ENCODE results near the gene ROR2. TPM values are rescaled to one million over a fixed set of nuclear protein-coding genes. Genes with fewer than 3 reads are reported as not detected.
"Not testable (repeated sequence)": the region's sequence is repeated elsewhere in the genome, so short reads cannot be mapped to it uniquely, and the experiment has no call there.

Gene ROR2
- total and polyA plus RNA-seq, 2 experiments from 2014 or later, result 8.1 to 18.8 TPM

DNA sequence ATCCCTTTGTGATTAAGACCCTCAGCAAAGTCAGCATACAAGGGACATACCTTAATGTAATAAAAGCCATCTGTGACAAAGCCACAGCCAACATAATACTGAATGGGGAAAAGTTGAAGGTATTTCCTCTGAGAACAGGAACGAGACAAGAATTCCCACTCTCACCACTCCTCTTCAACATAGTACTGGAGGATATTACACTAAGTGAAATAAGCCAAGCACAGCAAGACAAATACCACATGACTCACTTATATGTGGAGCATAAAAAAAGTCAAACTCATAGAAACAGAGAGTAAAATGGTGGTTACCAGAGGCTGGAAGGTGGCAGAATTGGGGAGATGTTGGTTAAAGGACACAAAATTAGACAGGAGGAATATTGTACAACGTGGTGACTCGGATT is 408.3 kb downstream of the ROR2 start (continued):
- TF ChIP-seq, protein P1, sequence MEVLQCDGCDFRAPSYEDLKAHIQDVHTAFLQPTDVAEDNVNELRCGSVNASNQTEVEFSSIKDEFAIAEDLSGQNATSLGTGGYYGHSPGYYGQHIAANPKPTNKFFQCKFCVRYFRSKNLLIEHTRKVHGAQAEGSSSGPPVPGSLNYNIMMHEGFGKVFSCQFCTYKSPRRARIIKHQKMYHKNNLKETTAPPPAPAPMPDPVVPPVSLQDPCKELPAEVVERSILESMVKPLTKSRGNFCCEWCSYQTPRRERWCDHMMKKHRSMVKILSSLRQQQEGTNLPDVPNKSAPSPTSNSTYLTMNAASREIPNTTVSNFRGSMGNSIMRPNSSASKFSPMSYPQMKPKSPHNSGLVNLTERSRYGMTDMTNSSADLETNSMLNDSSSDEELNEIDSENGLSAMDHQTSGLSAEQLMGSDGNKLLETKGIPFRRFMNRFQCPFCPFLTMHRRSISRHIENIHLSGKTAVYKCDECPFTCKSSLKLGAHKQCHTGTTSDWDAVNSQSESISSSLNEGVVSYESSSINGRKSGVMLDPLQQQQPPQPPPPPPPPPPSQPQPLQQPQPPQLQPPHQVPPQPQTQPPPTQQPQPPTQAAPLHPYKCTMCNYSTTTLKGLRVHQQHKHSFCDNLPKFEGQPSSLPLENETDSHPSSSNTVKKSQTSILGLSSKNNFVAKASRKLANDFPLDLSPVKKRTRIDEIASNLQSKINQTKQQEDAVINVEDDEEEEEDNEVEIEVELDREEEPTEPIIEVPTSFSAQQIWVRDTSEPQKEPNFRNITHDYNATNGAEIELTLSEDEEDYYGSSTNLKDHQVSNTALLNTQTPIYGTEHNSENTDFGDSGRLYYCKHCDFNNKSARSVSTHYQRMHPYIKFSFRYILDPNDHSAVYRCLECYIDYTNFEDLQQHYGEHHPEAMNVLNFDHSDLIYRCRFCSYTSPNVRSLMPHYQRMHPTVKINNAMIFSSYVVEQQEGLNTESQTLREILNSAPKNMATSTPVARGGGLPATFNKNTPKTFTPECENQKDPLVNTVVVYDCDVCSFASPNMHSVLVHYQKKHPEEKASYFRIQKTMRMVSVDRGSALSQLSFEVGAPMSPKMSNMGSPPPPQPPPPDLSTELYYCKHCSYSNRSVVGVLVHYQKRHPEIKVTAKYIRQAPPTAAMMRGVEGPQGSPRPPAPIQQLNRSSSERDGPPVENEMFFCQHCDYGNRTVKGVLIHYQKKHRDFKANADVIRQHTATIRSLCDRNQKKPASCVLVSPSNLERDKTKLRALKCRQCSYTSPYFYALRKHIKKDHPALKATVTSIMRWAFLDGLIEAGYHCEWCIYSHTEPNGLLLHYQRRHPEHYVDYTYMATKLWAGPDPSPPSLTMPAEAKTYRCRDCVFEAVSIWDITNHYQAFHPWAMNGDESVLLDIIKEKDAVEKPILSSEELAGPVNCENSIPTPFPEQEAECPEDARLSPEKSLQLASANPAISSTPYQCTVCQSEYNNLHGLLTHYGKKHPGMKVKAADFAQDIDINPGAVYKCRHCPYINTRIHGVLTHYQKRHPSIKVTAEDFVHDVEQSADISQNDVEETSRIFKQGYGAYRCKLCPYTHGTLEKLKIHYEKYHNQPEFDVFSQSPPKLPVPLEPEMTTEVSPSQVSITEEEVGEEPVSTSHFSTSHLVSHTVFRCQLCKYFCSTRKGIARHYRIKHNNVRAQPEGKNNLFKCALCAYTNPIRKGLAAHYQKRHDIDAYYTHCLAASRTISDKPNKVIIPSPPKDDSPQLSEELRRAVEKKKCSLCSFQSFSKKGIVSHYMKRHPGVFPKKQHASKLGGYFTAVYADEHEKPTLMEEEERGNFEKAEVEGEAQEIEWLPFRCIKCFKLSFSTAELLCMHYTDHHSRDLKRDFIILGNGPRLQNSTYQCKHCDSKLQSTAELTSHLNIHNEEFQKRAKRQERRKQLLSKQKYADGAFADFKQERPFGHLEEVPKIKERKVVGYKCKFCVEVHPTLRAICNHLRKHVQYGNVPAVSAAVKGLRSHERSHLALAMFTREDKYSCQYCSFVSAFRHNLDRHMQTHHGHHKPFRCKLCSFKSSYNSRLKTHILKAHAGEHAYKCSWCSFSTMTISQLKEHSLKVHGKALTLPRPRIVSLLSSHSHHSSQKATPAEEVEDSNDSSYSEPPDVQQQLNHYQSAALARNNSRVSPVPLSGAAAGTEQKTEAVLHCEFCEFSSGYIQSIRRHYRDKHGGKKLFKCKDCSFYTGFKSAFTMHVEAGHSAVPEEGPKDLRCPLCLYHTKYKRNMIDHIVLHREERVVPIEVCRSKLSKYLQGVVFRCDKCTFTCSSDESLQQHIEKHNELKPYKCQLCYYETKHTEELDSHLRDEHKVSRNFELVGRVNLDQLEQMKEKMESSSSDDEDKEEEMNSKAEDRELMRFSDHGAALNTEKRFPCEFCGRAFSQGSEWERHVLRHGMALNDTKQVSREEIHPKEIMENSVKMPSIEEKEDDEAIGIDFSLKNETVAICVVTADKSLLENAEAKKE (CRISPR knock-in tag; IDR thresholded peaks at IDR 0.05), result no peak

DNA sequence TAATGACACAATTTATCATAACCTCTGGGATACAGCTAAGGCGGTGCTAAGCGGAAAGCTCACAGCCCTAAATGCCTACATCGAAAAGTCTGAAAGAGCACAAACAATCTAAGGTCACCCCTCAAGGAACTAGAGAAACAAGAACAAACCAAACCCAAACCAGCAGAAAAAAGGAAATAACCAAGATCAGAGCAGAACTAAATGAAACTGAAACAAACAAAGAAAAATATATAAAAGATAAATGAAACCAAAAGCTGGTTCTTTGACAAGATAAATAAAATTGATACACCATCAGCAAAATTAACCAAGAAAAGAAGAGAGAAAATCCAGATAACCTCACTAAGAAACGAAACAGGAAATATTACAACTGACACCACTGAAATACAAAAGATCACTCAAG is 409.5 kb downstream of the ROR2 start:
- not testable (repeated sequence) for H3K9me3 Mint-ChIP-seq; H3K27ac Mint-ChIP-seq; DNase-seq (ENCODE audit: low spot score); H3K9me2 ChIP-seq (ENCODE audit: insufficient read depth); H4K20me1 ChIP-seq (replicated peaks; ENCODE audit: insufficient read depth); H3K4me3 Mint-ChIP-seq; ATAC-seq; H3K4me1 ChIP-seq (ENCODE audit: insufficient read depth); H3K79me2 ChIP-seq (replicated peaks; ENCODE audit: insufficient read depth); H3K4me3 ChIP-seq; H2AFZ ChIP-seq; H3K27me3 ChIP-seq (ENCODE audit: insufficient read depth); H3K4me2 ChIP-seq; H3K27ac ChIP-seq (ENCODE audit: low read depth); H3K27me3 Mint-ChIP-seq (ENCODE audit: insufficient read depth, low read depth, poor library complexity); H3K36me3 Mint-ChIP-seq (ENCODE audit: low read depth); H3K36me3 ChIP-seq (ENCODE audit: insufficient read depth); H3F3A ChIP-seq (replicated peaks; ENCODE audit: low read depth)
- peaks cover 16% of the 10 kb centered on the region; the same call in 2 of the 3 replicates for H3K4me1 Mint-ChIP-seq

DNA sequence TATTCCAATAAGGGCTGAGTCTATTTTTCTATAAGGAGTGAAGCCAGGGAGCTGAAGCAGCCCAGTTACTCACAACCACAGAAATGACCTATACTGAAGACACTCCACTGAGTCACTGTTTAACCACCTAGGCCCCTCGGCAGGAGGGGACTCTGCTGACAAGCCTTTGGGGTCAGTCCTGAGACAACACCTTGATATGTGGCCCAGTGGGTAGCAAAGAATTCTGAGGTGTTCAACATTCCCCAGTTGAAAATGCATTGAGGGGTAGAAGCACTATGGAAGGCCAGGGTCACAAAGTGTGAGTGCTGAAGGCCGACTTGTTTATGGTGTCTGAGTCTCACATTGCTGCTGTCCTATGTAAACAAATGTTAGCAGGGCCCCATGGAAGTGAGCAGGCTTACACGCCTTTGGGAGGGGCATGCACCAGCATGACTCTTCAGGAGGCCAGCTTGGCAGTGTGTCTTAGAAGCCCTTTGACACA is 413.8 kb downstream of the ROR2 start:
- Histone ChIP-seq H3K4me3 (no peak overlapping the region), H4K20me1 (replicated peaks; ENCODE audit: insufficient read depth) (no peaks in the 10 kb centered on the region), H3K79me2 (replicated peaks; ENCODE audit: insufficient read depth) (no peaks in the 10 kb centered on the region), H3K4me2 (no peak overlapping the region), H3K36me3 (ENCODE audit: insufficient read depth) (no peaks in the 10 kb centered on the region), H3K27me3 (ENCODE audit: insufficient read depth) (no peaks in the 10 kb centered on the region), H3F3A (replicated peaks; ENCODE audit: low read depth) (no peaks in the 10 kb centered on the region), H3K9me2 (ENCODE audit: insufficient read depth) (no peaks in the 10 kb centered on the region), H3K4me1 (ENCODE audit: insufficient read depth) (no peaks in the 10 kb centered on the region; the same call in 1 of the 2 replicates), H2AFZ (no peak overlapping the region), H3K27ac (ENCODE audit: low read depth) (no peak overlapping the region)
- Mint-ChIP-seq H3K4me1 (peaks cover 16% of the 10 kb centered on the region; the same call in 2 of the 3 replicates), H3K9me3 (no peaks in the 10 kb centered on the region), H3K4me3 (no peak overlapping the region), H3K27ac (no peak overlapping the region), H3K27me3 (ENCODE audit: insufficient read depth, low read depth, poor library complexity) (peaks cover 5% of the 10 kb centered on the region), H3K36me3 (ENCODE audit: low read depth) (no peaks in the 10 kb centered on the region)
- ATAC-seq (peak; percentile 40; the same call in 1 of the 3 replicates), DNase-seq (ENCODE audit: low spot score) (no peak)
- TF ChIP-seq, protein P1 (CRISPR knock-in tag; IDR thresholded peaks at IDR 0.05), result no peak
- TF ChIP-seq EZH2phosphoT487 (IDR thresholded peaks at IDR 0.05; ENCODE audit: unreplicated experiment), result no peak
- TF ChIP-seq POLR2AphosphoS5 (IDR thresholded peaks at IDR 0.05; ENCODE audit: low read depth), result no peak

Measured in GM23338 (cell line).